IPS DF 4.7 (cell line): ENCODE data around the gene KRI1.
"Not testable (repeated sequence)": the region's sequence is repeated elsewhere in the genome, so short reads cannot be mapped to it uniquely, and the experiment has no call there.

Experiments
- DNase-seq: peaks from one replicate; pipeline ENCODE4 v3.0.0-alpha.2; 2013; ENCODE audit warnings: low spot score; ENCODE audit errors: extremely low read depth

The KRI1 gene

GRCh38 chr19:10575011-10575716 is 9.4 kb upstream of the KRI1 start:
- DNase-seq = no peak

DNA sequence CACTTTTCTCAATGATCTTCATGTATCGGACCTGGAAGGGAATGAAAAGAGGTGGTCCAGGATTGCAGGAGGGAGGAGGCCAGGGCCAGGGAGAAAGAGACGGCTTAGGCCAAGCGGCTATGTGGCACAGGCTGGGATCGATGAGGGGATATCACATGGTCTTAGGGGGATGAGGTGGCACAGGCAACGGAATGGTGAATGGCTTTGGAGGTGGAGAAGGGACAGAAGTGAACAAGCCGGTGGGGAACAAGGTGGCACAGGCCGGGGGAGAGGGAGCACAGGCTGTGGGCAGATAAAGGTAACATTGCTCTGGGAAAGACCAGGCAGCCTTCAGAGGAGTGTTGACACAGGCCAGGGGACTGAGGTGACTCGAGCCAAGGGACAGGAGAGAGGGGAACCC is 8.7 kb upstream of the KRI1 start:
- no peak for DNase-seq

- not testable (repeated sequence) for DNase-seq
Observed at GRCh38 chr19:10573793-10574192, 8.0 kb upstream of the KRI1 start.

GRCh38 chr19:10568826-10569651 is 3.2 kb upstream of the KRI1 start, which contains the start of gene CDKN2D:
Gene CDKN2D, minus strand, starts transcription at chr19:10568979. Its CDS starts 326 bp downstream, at chr19:10568653.
- peak; percentile 92 for DNase-seq

- DNase-seq = no peak
Observed at GRCh38 chr19:10568062-10568825, 2.4 kb upstream of the KRI1 start.

GRCh38 chr19:10567656-10568055 is 1.8 kb upstream of the KRI1 start:
- no peak for DNase-seq

DNA sequence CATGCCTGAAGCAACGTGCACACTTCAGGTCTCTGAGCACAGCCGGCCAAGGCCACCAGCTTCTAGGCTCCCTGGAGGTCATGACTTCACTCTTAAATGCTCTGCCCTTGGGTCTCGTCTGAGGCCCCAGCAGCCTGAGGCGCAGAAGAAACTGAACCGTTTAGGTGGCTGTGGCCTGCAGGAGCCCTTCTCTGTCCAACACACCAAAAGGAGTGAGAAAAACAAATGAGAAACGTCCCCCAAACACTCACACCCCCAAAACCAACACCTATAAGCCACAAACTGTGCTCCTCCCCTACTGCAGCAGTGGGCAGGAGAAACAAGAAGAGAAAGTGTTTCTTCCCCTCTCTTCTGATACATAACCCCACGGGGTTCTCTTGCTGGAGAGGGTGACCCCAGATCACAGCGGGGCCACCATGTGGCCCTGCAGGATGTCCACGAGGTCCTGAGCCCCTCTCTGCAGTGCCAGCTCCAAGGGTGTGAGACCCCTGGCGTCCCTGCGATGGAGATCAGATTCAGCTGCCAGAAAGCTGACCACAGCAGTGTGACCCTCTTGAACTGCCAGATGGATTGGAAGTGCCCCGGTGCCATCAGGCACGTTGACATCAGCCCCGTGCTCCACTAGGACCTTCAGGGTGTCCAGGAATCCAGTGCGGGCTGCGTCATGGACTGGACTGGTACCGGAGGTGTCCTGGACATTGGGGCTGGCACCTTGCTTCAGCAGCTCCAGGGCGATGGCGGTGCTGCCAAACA is 1.0 kb upstream of the KRI1 start:
- DNase-seq = no peak

- no peak for DNase-seq
Observed at GRCh38 chr19:10566408-10566657, 523 bp upstream of the KRI1 start.

GRCh38 chr19:10565028-10565566 is 713 bp downstream of the KRI1 start:
- DNase-seq = no peak

- DNase-seq = no peak
Observed at GRCh38 chr19:10562609-10563008, 3.2 kb downstream of the KRI1 start.

GRCh38 chr19:10560154-10560553 is 5.7 kb downstream of the KRI1 start:
- DNase-seq = no peak

DNA sequence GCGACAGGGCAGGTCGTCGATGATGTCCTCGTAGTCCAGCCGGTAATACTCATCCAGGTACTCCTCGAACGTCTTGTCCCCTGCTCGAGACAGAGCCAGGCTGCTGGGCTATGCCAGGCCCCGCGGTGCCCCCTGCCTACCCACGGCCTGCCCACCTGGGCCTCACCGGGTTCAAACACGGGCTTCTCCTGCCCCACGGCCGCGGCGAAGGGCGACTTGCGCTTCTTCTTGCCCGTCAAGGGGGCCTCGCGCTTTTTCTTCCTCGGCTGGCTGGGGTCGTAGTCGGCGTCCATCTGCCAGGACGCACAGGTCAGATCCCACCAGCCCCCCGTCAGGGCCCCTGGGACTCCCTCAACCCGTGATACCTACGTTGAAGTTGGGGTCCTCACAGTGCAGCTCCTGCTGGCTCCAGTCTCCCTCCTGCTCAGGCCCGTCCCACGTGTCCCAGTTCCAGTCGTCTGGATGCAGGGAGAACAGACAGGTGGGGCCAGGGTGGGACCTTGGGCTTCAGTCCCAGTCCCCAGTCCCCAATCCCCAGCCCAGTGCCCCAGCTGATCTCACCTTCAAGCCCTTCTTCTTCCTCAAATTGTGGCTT is 8.1 kb downstream of the KRI1 start:
- no peak for DNase-seq

DNA sequence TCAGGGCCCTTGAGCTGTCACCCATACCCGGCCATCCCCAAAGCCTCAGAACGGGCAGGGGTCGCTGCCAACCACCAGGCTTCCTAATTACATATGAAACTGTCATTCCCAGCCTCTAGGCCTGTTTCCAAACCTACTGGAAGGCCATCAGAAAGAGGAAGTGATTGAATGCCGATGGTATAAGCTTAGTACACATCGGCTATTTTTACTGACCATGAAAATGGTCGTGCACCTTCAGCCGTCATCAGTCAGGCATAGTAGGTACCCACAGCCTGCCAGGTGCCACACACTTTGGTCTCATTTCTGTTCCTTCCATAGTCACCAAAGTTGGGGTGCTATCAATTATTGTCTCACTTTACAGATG is 10.2 kb downstream of the KRI1 start:
- DNase-seq = no peak

DNA sequence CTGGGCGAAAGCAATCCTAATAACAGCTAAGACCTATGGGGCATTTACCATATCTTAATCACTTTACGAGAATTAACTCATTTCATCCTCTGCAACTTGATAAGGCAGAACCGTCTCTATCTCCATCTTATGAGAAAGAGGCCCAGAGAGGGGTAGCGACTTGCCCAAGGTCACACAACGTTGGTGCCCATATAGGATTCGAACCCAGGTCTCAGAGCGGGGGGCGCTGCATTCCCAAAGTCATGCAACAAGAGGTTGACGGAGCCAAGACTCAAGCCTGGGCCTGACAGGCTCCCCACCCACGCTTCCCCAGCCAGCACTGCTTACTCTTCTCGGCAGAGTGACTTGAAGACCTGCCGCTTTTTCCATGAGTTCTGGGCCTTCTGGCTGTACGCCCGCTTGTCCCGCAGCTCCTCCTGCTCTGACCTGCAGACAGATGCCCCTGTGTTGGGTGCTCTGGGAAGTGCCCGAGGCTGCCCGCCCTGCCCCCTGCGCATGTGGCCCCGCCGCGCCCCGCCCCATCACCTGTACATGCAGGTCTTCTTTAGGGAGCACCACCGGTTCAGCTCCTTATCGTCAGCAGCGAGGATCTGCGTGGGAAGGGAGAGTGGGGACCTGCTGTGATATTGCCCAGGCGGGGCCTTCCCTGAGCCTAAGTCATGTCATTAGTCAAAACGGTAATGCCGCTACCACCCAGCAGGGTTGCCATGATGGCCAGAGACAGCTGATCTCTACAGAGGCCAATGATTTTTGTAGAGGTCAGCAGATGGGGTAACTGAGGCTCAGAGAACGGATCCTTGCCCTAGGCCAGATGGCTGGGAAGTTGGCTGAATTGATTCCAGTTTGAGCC is 10.8 kb downstream of the KRI1 start:
- DNase-seq = no peak

GRCh38 chr19:10553943-10554381 is 11.8 kb downstream of the KRI1 start:
- DNase-seq = no peak

- DNase-seq = no peak
Observed at GRCh38 chr19:10553087-10553667, 12.6 kb downstream of the KRI1 start.

DNA sequence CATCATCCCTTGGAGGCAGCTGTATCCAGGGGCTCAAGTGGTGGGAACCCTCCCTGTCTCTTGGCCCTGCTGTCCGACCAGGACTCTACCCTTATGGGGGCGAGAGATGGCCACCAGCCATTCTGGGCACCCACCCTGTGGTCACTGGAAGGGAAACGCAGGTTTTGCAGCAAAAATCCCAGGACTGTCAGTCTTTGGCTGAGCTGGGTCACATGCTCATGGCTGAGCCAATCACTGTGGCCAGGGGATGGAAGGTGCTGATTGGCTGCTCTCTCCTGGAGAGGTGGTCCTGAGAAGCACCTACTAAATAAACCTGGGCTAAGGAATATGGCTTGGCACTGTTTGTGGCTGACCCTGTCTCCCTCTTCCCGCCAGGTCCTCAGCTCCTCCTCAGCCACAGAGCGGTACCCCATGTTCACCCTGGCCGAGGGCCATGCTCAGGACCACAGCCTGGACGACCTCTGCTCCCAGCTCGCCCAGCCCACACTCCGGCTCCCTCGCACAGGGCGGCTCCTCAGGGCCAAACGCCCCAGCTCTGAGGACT is 13.2 kb downstream of the KRI1 start:
- DNase-seq = no peak

GRCh38 chr19:10551698-10552301 is 14.0 kb downstream of the KRI1 start:
- no peak for DNase-seq

- not testable (repeated sequence) for DNase-seq
Observed at GRCh38 chr19:10551006-10551405, 14.8 kb downstream of the KRI1 start.
